Measurements from ENCODE around the gene SMAD5. TPM values are rescaled to one million over a fixed set of nuclear protein-coding genes. Genes with fewer than 3 reads are reported as not detected.

SMAD5 gene
- total RNA-seq, 1 donor, result 88.7 TPM

- TF ChIP-seq CTCF (IDR thresholded peaks at IDR 0.05; ENCODE audit: insufficient read depth, low read length), result no peak
- no peak overlapping the region for H3K4me3 ChIP-seq (ENCODE audit: low read depth, low read length)
- no peak for DNase-seq (ENCODE audit: low read depth)
Measured at GRCh38 chr5:136186796-136187195, 54.2 kb downstream of the SMAD5 start.

GRCh38 chr5:136188859-136189258 is 56.2 kb downstream of the SMAD5 start:
- no peak for DNase-seq (ENCODE audit: low read depth)
- no peak overlapping the region for H3K4me3 ChIP-seq (ENCODE audit: low read depth, low read length)
- no peak for TF ChIP-seq CTCF (IDR thresholded peaks at IDR 0.05; ENCODE audit: insufficient read depth, low read length)

- TF ChIP-seq CTCF (IDR thresholded peaks at IDR 0.05; ENCODE audit: insufficient read depth, low read length), result no peak
- H3K4me3 ChIP-seq (ENCODE audit: low read depth, low read length), result no peak overlapping the region
- no peak for DNase-seq (ENCODE audit: low read depth)
Measured at GRCh38 chr5:136190091-136190720, 57.6 kb downstream of the SMAD5 start.

GRCh38 chr5:136190904-136191303 is 58.3 kb downstream of the SMAD5 start:
- no peak for DNase-seq (ENCODE audit: low read depth)
- no peak for TF ChIP-seq CTCF (IDR thresholded peaks at IDR 0.05; ENCODE audit: insufficient read depth, low read length)
- no peak overlapping the region for H3K4me3 ChIP-seq (ENCODE audit: low read depth, low read length)

GRCh38 chr5:136191304-136192014 is 58.8 kb downstream of the SMAD5 start:
- DNase-seq (ENCODE audit: low read depth), result peak; percentile 22
- TF ChIP-seq CTCF (IDR thresholded peaks at IDR 0.05; ENCODE audit: insufficient read depth, low read length), result no peak
- peak overlapping the region; percentile 44 for H3K4me3 ChIP-seq (ENCODE audit: low read depth, low read length)

- no peak for DNase-seq (ENCODE audit: low read depth)
- H3K4me3 ChIP-seq (ENCODE audit: low read depth, low read length), result peak overlapping the region; percentile 44
- no peak for TF ChIP-seq CTCF (IDR thresholded peaks at IDR 0.05; ENCODE audit: insufficient read depth, low read length)
Measured at GRCh38 chr5:136192015-136192525, 59.4 kb downstream of the SMAD5 start.

Data from fibroblast of the aortic adventitia (primary cell).